Measurements from ENCODE around the gene FNBP1. TPM values are rescaled to one million over a fixed set of nuclear protein-coding genes. Genes with fewer than 3 reads are reported as not detected.
A peak's percentile ranks its signal among the peaks of the same experiment; 100 is the strongest.

FNBP1 gene
- total and polyA plus RNA-seq, 2 experiments from 2014 or later, result 26.6 to 28.8 TPM

GRCh38 chr9:130084337-130084736, 41.3 kb upstream of the FNBP1 start (continued):
- TF ChIP-seq, protein P1, sequence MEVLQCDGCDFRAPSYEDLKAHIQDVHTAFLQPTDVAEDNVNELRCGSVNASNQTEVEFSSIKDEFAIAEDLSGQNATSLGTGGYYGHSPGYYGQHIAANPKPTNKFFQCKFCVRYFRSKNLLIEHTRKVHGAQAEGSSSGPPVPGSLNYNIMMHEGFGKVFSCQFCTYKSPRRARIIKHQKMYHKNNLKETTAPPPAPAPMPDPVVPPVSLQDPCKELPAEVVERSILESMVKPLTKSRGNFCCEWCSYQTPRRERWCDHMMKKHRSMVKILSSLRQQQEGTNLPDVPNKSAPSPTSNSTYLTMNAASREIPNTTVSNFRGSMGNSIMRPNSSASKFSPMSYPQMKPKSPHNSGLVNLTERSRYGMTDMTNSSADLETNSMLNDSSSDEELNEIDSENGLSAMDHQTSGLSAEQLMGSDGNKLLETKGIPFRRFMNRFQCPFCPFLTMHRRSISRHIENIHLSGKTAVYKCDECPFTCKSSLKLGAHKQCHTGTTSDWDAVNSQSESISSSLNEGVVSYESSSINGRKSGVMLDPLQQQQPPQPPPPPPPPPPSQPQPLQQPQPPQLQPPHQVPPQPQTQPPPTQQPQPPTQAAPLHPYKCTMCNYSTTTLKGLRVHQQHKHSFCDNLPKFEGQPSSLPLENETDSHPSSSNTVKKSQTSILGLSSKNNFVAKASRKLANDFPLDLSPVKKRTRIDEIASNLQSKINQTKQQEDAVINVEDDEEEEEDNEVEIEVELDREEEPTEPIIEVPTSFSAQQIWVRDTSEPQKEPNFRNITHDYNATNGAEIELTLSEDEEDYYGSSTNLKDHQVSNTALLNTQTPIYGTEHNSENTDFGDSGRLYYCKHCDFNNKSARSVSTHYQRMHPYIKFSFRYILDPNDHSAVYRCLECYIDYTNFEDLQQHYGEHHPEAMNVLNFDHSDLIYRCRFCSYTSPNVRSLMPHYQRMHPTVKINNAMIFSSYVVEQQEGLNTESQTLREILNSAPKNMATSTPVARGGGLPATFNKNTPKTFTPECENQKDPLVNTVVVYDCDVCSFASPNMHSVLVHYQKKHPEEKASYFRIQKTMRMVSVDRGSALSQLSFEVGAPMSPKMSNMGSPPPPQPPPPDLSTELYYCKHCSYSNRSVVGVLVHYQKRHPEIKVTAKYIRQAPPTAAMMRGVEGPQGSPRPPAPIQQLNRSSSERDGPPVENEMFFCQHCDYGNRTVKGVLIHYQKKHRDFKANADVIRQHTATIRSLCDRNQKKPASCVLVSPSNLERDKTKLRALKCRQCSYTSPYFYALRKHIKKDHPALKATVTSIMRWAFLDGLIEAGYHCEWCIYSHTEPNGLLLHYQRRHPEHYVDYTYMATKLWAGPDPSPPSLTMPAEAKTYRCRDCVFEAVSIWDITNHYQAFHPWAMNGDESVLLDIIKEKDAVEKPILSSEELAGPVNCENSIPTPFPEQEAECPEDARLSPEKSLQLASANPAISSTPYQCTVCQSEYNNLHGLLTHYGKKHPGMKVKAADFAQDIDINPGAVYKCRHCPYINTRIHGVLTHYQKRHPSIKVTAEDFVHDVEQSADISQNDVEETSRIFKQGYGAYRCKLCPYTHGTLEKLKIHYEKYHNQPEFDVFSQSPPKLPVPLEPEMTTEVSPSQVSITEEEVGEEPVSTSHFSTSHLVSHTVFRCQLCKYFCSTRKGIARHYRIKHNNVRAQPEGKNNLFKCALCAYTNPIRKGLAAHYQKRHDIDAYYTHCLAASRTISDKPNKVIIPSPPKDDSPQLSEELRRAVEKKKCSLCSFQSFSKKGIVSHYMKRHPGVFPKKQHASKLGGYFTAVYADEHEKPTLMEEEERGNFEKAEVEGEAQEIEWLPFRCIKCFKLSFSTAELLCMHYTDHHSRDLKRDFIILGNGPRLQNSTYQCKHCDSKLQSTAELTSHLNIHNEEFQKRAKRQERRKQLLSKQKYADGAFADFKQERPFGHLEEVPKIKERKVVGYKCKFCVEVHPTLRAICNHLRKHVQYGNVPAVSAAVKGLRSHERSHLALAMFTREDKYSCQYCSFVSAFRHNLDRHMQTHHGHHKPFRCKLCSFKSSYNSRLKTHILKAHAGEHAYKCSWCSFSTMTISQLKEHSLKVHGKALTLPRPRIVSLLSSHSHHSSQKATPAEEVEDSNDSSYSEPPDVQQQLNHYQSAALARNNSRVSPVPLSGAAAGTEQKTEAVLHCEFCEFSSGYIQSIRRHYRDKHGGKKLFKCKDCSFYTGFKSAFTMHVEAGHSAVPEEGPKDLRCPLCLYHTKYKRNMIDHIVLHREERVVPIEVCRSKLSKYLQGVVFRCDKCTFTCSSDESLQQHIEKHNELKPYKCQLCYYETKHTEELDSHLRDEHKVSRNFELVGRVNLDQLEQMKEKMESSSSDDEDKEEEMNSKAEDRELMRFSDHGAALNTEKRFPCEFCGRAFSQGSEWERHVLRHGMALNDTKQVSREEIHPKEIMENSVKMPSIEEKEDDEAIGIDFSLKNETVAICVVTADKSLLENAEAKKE (CRISPR knock-in tag; IDR thresholded peaks at IDR 0.05), result no peak

- Histone ChIP-seq H3K36me3 (ENCODE audit: insufficient read depth) (peaks cover 26% of the 10 kb centered on the region), H3K27ac (ENCODE audit: low read depth) (no peak overlapping the region), H3F3A (replicated peaks; ENCODE audit: low read depth) (no peaks in the 10 kb centered on the region; the same call in 1 of the 2 replicates), H3K79me2 (replicated peaks; ENCODE audit: insufficient read depth) (peaks cover 6% of the 10 kb centered on the region; the same call in 1 of the 2 replicates), H3K27me3 (ENCODE audit: insufficient read depth) (no peaks in the 10 kb centered on the region), H3K4me2 (no peak overlapping the region), H3K4me1 (ENCODE audit: insufficient read depth) (no peaks in the 10 kb centered on the region), H3K4me3 (no peak overlapping the region), H4K20me1 (replicated peaks; ENCODE audit: insufficient read depth) (peaks cover 3% of the 10 kb centered on the region; the same call in 1 of the 2 replicates), H2AFZ (no peak overlapping the region), H3K9me2 (ENCODE audit: insufficient read depth) (no peaks in the 10 kb centered on the region)
- ATAC-seq (no peak), DNase-seq (ENCODE audit: low spot score) (no peak)
- no peaks in the 10 kb centered on the region for H3K9me3 Mint-ChIP-seq
- H3K27me3 Mint-ChIP-seq (ENCODE audit: insufficient read depth, low read depth, poor library complexity), result no peaks in the 10 kb centered on the region
- H3K27ac Mint-ChIP-seq, result no peak overlapping the region
- H3K4me1 Mint-ChIP-seq, result no peaks in the 10 kb centered on the region; the same call in 2 of the 3 replicates
- peak in 1 of 2 experiments; percentile 16; a peak in 1 of 4 replicates for TF ChIP-seq CTCF (conservative IDR thresholded peaks at IDR 0.05; ENCODE audit: low read depth in 2 of 2)
- TF ChIP-seq CREB1 (CRISPR knock-in tag; IDR thresholded peaks at IDR 0.05; ENCODE audit: low read depth), result no peak
- no peak for TF ChIP-seq REST (IDR thresholded peaks at IDR 0.05; ENCODE audit: unreplicated experiment)
- peaks cover 49% of the 10 kb centered on the region for H3K36me3 Mint-ChIP-seq (ENCODE audit: low read depth)
- no peak overlapping the region for H3K4me3 Mint-ChIP-seq
These were observed 35.6 kb upstream of the FNBP1 start for GRCh38 chr9:130078547-130078946.
